Trophoblast cell (in vitro differentiated cells and primary cell): ENCODE measurements around the gene FBRS.

Source experiments
- DNase-seq, 2 donors: peaks; one replicate each; pipeline ENCODE4 v3.0.0-alpha.2; 2016
- H2AFZ ChIP-seq: 2 replicates; pipeline ENCODE4 v1.6.1; 2013; ENCODE audit warnings: low read length, moderate library complexity, mild to moderate bottlenecking; ENCODE audit not compliant: insufficient read depth, poor library complexity
- H2AK5ac ChIP-seq: 2 replicates; pipeline ENCODE4 v1.6.1; 2013; ENCODE audit warnings: mild to moderate bottlenecking, low read length
- H2BK120ac ChIP-seq: 2 replicates; pipeline ENCODE4 v1.6.1; 2013; ENCODE audit warnings: low read length, mild to moderate bottlenecking, moderate library complexity; ENCODE audit not compliant: insufficient read depth, poor library complexity
- H2BK12ac ChIP-seq: 2 replicates; pipeline ENCODE4 v1.6.1; 2013; ENCODE audit warnings: mild to moderate bottlenecking, low read length, moderate library complexity
- H2BK5ac ChIP-seq: 2 replicates; pipeline ENCODE4 v1.6.1; 2013; ENCODE audit warnings: low read length, low read depth, moderate library complexity, mild to moderate bottlenecking; ENCODE audit not compliant: poor library complexity
- H3K14ac ChIP-seq: 2 replicates; pipeline ENCODE4 v1.6.1; 2013; ENCODE audit warnings: mild to moderate bottlenecking, low read length
- H3K18ac ChIP-seq: 2 replicates; pipeline ENCODE4 v1.6.1; 2013; ENCODE audit warnings: mild to moderate bottlenecking, low read length
- H3K23ac ChIP-seq: 2 replicates; pipeline ENCODE4 v1.6.1; 2013; ENCODE audit warnings: low read length
- H3K27ac ChIP-seq: 2 replicates; pipeline ENCODE4 v1.5.1; 2013; ENCODE audit warnings: low read depth, mild to moderate bottlenecking, inconsistent platforms, low read length, moderate library complexity
- H3K27me3 ChIP-seq: 2 replicates; pipeline ENCODE4 v1.6.1; 2013; ENCODE audit warnings: inconsistent platforms, mild to moderate bottlenecking, low read length, moderate library complexity; ENCODE audit not compliant: insufficient read depth
- H3K36me3 ChIP-seq, 2 experiments: 1 replicate in 1 of 2; 2 replicates in 1 of 2; pipeline ENCODE4 v1.6.1; 2013; ENCODE audit warnings: low read length in 2 of 2, mild to moderate bottlenecking in 2 of 2, moderate library complexity in 1 of 2; ENCODE audit not compliant: insufficient read depth in 2 of 2, control insufficient read depth in 1 of 2
- H3K4ac ChIP-seq: 2 replicates; pipeline ENCODE4 v1.6.1; 2013; ENCODE audit warnings: low read depth, mild to moderate bottlenecking, low read length, moderate library complexity
- H3K4me1 ChIP-seq, 2 experiments: 1 replicate in 1 of 2; 2 replicates in 1 of 2; pipeline ENCODE4 v1.6.1; 2013; ENCODE audit warnings: low read length in 2 of 2, mild to moderate bottlenecking in 2 of 2, moderate library complexity in 1 of 2; ENCODE audit not compliant: insufficient read depth in 2 of 2, control insufficient read depth in 1 of 2
- H3K4me2 ChIP-seq: 2 replicates; pipeline ENCODE4 v1.6.1; 2013; ENCODE audit warnings: inconsistent platforms, mild to moderate bottlenecking, low read length, moderate library complexity
- H3K4me3 ChIP-seq: 2 replicates; pipeline ENCODE4 v1.5.1; 2013; ENCODE audit warnings: mild to moderate bottlenecking, low read depth, low read length, inconsistent platforms
- H3K79me1 ChIP-seq: one replicate; pipeline ENCODE4 v1.6.1; 2013; ENCODE audit warnings: low read length
- H3K79me2 ChIP-seq: 2 replicates; pipeline ENCODE4 v1.6.1; 2013; ENCODE audit warnings: low read length, mild to moderate bottlenecking; ENCODE audit not compliant: control insufficient read depth, insufficient read depth, poor library complexity
- H3K9ac ChIP-seq: 2 replicates; pipeline ENCODE4 v1.6.1; 2013; ENCODE audit warnings: mild to moderate bottlenecking, low read length
- H3K9me3 ChIP-seq: 2 replicates; pipeline ENCODE4 v1.6.1; 2013; ENCODE audit warnings: low read depth, mild to moderate bottlenecking, control low read depth, inconsistent platforms, low read length; ENCODE audit not compliant: insufficient read depth
- H4K12ac ChIP-seq: 2 replicates; pipeline ENCODE4 v1.6.1; 2013; ENCODE audit warnings: low read depth, mild to moderate bottlenecking, low read length, moderate library complexity
- H4K8ac ChIP-seq: 2 replicates; pipeline ENCODE4 v1.6.1; 2013; ENCODE audit warnings: low read depth, mild to moderate bottlenecking, low read length, moderate library complexity
- H4K91ac ChIP-seq: one replicate; pipeline ENCODE4 v1.6.1; 2013; ENCODE audit warnings: low read depth, mild to moderate bottlenecking, low read length, moderate library complexity
- WGBS: extraction: QIAGEN DNeasy Blood & Tissue Kit; methylation state at CpG from one replicate; pipeline ENCODE4 v1.1.7; 2013; ENCODE audit warnings: missing lambda C conversion rate; ENCODE audit not compliant: insufficient read length, insufficient coverage; ENCODE audit errors: extremely low coverage; 5-methylcytosine and 5-hydroxymethylcytosine counted together

The FBRS gene

DNA sequence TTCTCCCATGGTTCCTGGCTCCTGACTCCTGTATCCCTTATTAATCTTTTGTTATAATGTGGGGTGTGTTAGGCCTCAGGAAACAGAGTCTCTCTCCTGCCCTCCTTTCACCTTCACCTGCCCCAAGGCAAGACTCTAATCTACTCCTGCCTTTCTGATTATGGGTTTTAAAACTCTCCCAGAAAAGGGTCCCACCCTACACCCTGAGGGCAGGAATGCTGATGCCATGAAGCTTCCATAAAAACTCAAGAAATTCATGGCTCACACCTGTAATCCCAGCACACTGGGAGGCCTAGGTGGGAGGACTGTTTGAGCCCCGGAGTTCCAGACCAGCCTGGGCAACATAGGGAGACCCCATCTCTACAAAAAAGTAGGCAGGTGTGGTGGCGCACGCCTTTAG lies 22.1 kb downstream of the FBRS start:
- Histone ChIP-seq H2BK5ac (no peak overlapping the region), H3K4me1 (no peaks in the 10 kb centered on the region), H4K12ac (no peak overlapping the region), H3K18ac (no peak overlapping the region), H3K79me2 (no peaks in the 10 kb centered on the region), H3K9ac (no peak overlapping the region), H3K36me3 (no peaks in the 10 kb centered on the region), H2AFZ (no peak overlapping the region), H3K27me3 (peaks cover 3% of the 10 kb centered on the region), H3K4me2 (no peak overlapping the region), H3K4ac (no peak overlapping the region), H4K91ac (no peak overlapping the region), H2BK120ac (no peak overlapping the region), H3K9me3 (no peaks in the 10 kb centered on the region), H3K27ac (no peak overlapping the region), H3K4me3 (no peak overlapping the region), H3K23ac (no peak overlapping the region), H2BK12ac (no peak overlapping the region), H2AK5ac (no peak overlapping the region), H3K79me1 (no peaks in the 10 kb centered on the region), H3K14ac (no peak overlapping the region), H4K8ac (no peak overlapping the region)
- no CpG with 5 or more reads among the region's 3 CpGs for WGBS
- peak; percentile 20 to 53 for DNase-seq

DNA sequence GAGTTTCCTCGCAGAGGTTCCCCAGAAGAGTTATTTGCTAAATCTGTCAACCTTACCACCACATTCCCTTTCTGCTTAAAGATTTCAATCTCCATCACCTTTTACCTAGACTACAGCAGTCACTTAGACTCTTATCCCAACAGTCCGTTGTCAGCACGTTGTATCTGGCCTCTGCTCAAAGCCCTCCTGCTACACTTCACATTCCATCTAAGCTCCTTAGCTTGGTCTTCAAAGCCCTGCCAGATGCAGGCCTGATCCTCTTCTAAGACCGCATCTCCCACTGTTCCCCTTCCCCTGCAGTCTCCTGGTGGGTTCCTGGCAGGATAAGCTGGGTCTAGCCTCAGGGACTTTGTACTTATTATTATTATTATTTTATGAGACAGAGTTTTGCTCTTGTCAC lies 30.5 kb downstream of the FBRS start:
- H3K4me1 ChIP-seq: peaks cover 0 to 2% of the 10 kb centered on the region in 2 experiments
- H4K8ac ChIP-seq: no peak overlapping the region
- H3K27ac ChIP-seq: no peak overlapping the region
- H3K4me2 ChIP-seq: no peak overlapping the region
- no peak overlapping the region for H2BK12ac ChIP-seq
- no peak overlapping the region for H3K9ac ChIP-seq
- H3K4ac ChIP-seq: no peak overlapping the region
- no peaks in the 10 kb centered on the region for H3K79me1 ChIP-seq
- H3K36me3 ChIP-seq: no peaks in the 10 kb centered on the region
- H2BK5ac ChIP-seq: no peak overlapping the region
- H2AK5ac ChIP-seq: no peak overlapping the region
- peaks cover 2% of the 10 kb centered on the region for H3K9me3 ChIP-seq
- H3K27me3 ChIP-seq: peaks cover 3% of the 10 kb centered on the region
- H2BK120ac ChIP-seq: no peak overlapping the region
- H3K23ac ChIP-seq: no peak overlapping the region
- H3K14ac ChIP-seq: no peak overlapping the region
- DNase-seq: peak in 1 of 2 donors; percentile 17
- H3K4me3 ChIP-seq: no peak overlapping the region
- H4K91ac ChIP-seq: no peak overlapping the region
- no peak overlapping the region for H2AFZ ChIP-seq
- H4K12ac ChIP-seq: no peak overlapping the region
- no CpG with 5 or more reads among the region's 4 CpGs for WGBS
- H3K18ac ChIP-seq: no peak overlapping the region
- no peaks in the 10 kb centered on the region for H3K79me2 ChIP-seq

DNA sequence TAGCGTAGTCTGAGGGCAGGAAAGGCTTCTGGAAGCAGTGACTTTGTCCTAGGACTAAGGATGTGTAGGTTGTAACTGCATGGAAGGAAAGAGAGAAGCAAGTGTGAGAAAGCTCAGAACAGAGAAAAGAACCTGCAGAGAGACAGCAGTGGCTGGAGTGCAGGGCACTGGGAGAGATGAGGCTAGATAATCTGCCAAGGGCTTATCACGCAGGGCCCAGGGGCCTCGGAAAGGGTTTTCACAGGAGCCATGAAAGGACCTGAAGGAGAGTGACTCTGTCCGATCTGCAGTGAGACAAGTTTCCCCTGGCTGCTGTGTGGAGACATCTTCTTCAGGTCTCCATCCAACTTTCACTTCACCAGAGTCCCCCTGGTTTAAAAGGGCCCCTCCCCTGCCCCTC lies 33.7 kb downstream of the FBRS start:
- no peak overlapping the region for H3K14ac ChIP-seq
- H3K4me1 ChIP-seq: peaks cover 0 to 2% of the 10 kb centered on the region in 2 experiments
- no peak overlapping the region for H3K27ac ChIP-seq
- no peak overlapping the region for H3K23ac ChIP-seq
- no peaks in the 10 kb centered on the region for H3K36me3 ChIP-seq
- H2AK5ac ChIP-seq: no peak overlapping the region
- no peak overlapping the region for H4K8ac ChIP-seq
- no peaks in the 10 kb centered on the region for H3K79me1 ChIP-seq
- H3K4me3 ChIP-seq: no peak overlapping the region
- no peak for DNase-seq
- H2BK12ac ChIP-seq: no peak overlapping the region
- H3K18ac ChIP-seq: no peak overlapping the region
- no peaks in the 10 kb centered on the region for H3K79me2 ChIP-seq
- no peak overlapping the region for H2BK5ac ChIP-seq
- H3K9me3 ChIP-seq: peaks cover 2% of the 10 kb centered on the region
- no peak overlapping the region for H3K9ac ChIP-seq
- no peak overlapping the region for H3K4ac ChIP-seq
- no peak overlapping the region for H4K12ac ChIP-seq
- no peak overlapping the region for H2BK120ac ChIP-seq
- H2AFZ ChIP-seq: no peak overlapping the region
- WGBS: no CpG with 5 or more reads among the region's 4 CpGs
- H3K4me2 ChIP-seq: no peak overlapping the region
- H3K27me3 ChIP-seq: peaks cover 3% of the 10 kb centered on the region
- no peak overlapping the region for H4K91ac ChIP-seq

DNA sequence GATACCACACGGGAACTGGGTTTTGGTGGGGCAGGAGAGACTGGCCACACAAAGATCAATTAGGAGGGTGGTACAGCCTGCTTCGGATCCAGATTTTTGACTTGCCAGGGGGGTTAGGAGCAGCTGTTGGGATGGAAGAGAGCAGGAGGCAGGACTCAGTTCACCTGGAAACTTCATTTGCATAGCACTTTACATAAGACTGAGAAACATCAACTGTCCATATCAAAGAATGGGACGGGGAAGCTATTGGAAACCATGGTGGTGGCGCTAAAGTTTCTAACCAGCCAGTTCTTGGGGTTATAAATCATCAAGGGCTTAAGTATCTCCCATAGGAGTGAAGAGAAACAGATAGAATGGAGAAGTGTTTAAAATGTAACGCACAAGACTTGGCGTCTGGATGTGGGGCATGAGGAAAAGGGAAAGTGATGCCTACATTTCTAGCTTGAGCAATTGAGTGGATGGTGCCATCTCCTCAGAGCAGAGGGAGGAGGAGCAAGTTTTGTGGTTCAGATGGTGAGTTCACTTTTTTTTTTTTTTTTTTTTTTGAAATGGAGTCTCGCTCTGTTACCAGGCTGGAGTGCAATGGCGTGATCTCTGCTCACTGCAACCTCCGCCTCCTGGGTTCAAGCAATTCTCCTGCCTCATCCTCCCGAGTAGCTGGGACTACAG lies 34.3 kb downstream of the FBRS start:
- Histone ChIP-seq H3K4me2 (no peak overlapping the region), H3K27ac (no peak overlapping the region), H2AK5ac (no peak overlapping the region), H3K14ac (no peak overlapping the region), H2AFZ (no peak overlapping the region), H3K23ac (no peak overlapping the region), H3K4me3 (no peak overlapping the region), H3K9ac (no peak overlapping the region), H3K27me3 (peaks cover 3% of the 10 kb centered on the region), H3K36me3 (no peaks in the 10 kb centered on the region), H3K79me2 (no peaks in the 10 kb centered on the region), H2BK12ac (no peak overlapping the region), H2BK5ac (no peak overlapping the region), H3K4ac (no peak overlapping the region), H2BK120ac (no peak overlapping the region), H3K18ac (no peak overlapping the region), H3K4me1 (peaks cover 0 to 4% of the 10 kb centered on the region in 2 experiments), H3K9me3 (peaks cover 2% of the 10 kb centered on the region), H4K12ac (no peak overlapping the region), H4K91ac (no peak overlapping the region), H3K79me1 (no peaks in the 10 kb centered on the region), H4K8ac (no peak overlapping the region)
- DNase-seq: no peak
- no CpG with 5 or more reads among the region's 10 CpGs for WGBS
